T1000 (cell line): Measurements from ENCODE around the gene PDPK1.
"Not testable (repeated sequence)": the region's sequence is repeated elsewhere in the genome, so short reads cannot be mapped to it uniquely, and the experiment has no call there.

Experiments used
- DNase-seq: peaks from one replicate; lab custom pipeline; 2025; ENCODE audit warnings: mixed read lengths; lab: John Stamatoyannopoulos, UW

The PDPK1 gene

GRCh38 chr16:2611877-2612276 lies 74.1 kb downstream of the PDPK1 start:
- not testable (repeated sequence) for DNase-seq

GRCh38 chr16:2613251-2613650 lies 75.4 kb downstream of the PDPK1 start:
- DNase-seq = not testable (repeated sequence)

- DNase-seq = no peak
Measured at GRCh38 chr16:2614761-2615191, 77.0 kb downstream of the PDPK1 start.

- not testable (repeated sequence) for DNase-seq
Measured at GRCh38 chr16:2618964-2619363, 81.1 kb downstream of the PDPK1 start.

- not testable (repeated sequence) for DNase-seq
Measured at GRCh38 chr16:2619628-2620027, 81.8 kb downstream of the PDPK1 start.

- not testable (repeated sequence) for DNase-seq
Measured at GRCh38 chr16:2620870-2621269, 83.0 kb downstream of the PDPK1 start.

- not testable (repeated sequence) for DNase-seq
Measured at GRCh38 chr16:2621395-2621794, 83.6 kb downstream of the PDPK1 start.

GRCh38 chr16:2627075-2627474 lies 89.3 kb downstream of the PDPK1 start:
- not testable (repeated sequence) for DNase-seq

GRCh38 chr16:2631203-2631602 lies 93.4 kb downstream of the PDPK1 start:
- not testable (repeated sequence) for DNase-seq

- not testable (repeated sequence) for DNase-seq
Measured at GRCh38 chr16:2632291-2632690, 94.5 kb downstream of the PDPK1 start.

- not testable (repeated sequence) for DNase-seq
Measured at GRCh38 chr16:2639071-2639721, 101.4 kb downstream of the PDPK1 start.

- not testable (repeated sequence) for DNase-seq
Measured at GRCh38 chr16:2639722-2640072, 101.9 kb downstream of the PDPK1 start.

- not testable (repeated sequence) for DNase-seq
Measured at GRCh38 chr16:2642561-2642960, 104.7 kb downstream of the PDPK1 start.

- DNase-seq = not testable (repeated sequence)
Measured at GRCh38 chr16:2644754-2645453, 107.1 kb downstream of the PDPK1 start.

GRCh38 chr16:2651268-2651871 lies 113.5 kb downstream of the PDPK1 start:
- DNase-seq = not testable (repeated sequence)
